Adrenal gland (tissue), 5 donors: ENCODE measurements around the gene ATG16L1.

ENCODE experiments used
- CTCF ChIP-seq, 6 experiments: fragments of 450-650 bp in 4 of 6; fragments of 200-600 bp in 2 of 6; sonication (generic) in 1 of 6; IDR thresholded peaks; 1 replicate in 5 of 6; 2 replicates in 1 of 6; pipeline versions ENCODE4 v1.5.1 to v1.8.0; 2016 to 2021; ENCODE audit warnings: antibody characterized with exemption in 6 of 6, mild to moderate bottlenecking in 2 of 6, moderate library complexity in 1 of 6
- POLR2A ChIP-seq, 2 donors: fragments of 450-650 bp; IDR thresholded peaks; one replicate each; pipeline ENCODE4 v1.6.1; 2017; ENCODE audit warnings: antibody characterized with exemption in 2 of 2, mild to moderate bottlenecking in 2 of 2, moderate library complexity in 1 of 2
- donor health status: DM: no; HTN: no; CAD: no.

GRCh38 chr2:233320470-233320869 is 69.0 kb downstream of the ATG16L1 start:
- TF ChIP-seq CTCF (IDR thresholded peaks at IDR 0.05) (no peak), POLR2A (IDR thresholded peaks at IDR 0.05) (no peak)
